NCI-H2081 (cell line): ENCODE results near the gene CAMSAP1.

Experiments used
- DNase-seq, 2 experiments: peaks; one replicate each; lab custom pipeline; 2025; lab: John Stamatoyannopoulos, UW

The CAMSAP1 gene

DNA sequence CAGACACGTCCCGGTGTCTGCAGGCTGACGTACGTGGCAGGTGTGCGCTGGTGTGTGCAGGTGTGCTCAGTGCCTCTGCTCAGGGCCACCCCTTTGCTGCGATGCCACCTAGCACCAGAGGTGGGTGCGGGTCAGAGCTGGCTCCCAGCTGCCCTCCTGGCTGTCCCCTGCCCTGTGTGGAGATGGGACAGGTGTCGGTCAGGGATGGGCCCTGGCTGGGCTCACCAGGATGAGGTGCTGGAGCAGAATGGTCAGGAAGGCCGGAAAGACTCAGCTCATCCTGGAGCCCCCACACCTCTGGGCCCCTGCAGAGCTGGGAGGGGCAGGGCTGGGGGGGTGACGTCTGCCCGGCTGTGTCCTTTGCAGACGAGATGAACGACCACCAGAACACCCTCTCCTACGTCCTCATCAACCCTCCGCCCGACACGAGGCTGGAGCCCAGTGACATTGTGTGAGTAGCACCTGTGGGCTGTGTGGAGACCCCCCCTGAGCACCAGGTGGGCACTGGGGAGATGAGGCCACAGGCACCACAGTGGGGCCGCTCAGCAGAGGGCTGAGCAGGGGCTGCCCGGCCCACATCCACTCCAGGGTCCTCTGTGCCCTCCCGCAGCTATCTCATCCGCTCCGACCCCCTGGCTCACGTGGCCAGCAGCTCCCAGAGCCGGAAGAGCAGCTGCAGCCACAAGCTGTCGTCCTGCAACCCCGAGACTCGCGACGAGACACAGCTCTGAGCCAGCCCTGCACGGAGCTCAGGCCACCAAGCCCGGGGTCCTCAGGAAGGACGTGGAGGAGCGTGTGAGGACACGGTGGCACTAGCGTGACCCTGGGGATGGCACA is 115.7 kb downstream of the CAMSAP1 start:
- no peak for DNase-seq

DNA sequence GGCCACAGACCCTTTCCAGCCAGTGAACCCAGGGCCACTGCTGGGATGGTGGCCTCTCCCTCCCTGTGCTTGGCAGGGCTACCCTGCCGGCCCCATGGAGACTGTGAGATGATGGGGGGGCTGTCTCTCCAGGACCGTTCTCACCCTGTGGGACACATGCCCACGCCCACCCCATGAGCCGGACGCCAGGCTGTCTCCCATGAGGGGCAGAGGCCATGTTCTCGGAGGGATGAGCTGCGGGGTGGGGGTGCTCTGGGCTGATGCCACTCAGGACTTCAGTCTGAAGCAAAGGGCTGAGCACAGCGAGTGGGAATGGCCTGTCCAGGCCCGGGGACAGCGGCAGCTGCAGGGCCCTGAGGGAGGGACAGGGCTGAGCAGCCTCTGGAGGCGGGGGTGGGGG is 116.5 kb downstream of the CAMSAP1 start:
- DNase-seq, result no peak

DNA sequence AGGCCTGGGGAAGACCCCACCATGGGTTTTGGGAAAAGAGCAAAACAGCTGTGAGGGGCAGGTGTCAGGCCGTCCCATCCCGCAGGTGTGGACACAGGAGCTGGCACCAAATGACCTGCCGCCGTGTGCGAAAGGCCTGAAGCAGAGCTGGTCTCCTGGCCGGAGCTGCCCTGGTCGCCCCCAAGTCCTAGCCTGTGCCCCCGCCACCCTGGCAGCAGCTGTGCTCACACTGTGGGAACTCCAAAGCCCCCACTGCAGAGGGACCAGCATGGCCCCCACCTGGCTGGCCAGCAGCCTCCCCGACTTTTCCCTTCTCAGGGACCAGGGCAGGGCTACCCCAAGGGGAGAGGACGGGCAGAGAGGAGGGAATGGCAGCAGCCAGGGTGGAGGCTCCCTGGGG is 117.0 kb downstream of the CAMSAP1 start:
- DNase-seq, result no peak

DNA sequence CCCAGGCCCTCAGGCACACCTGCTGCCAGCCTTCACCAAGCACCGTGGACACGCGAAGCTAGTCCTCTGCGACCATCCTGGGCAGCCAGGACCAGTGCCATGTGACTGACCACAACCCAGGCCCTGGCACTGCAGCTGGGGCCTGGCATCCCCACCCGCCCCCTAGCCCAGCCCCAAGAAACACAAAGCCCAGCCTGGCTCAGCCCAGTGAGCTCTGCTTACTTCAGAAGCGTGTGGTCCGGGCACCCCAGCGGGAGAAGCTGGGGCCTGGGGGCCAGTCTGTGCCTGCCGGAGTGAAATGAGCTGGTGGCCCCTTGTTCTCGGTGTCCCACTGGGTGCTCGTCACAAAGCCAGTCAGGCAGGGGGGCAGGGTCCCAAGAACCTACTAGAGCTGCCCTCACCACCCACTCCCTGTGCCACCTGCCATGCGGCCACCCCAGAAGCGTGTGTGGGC is 117.5 kb downstream of the CAMSAP1 start:
- no peak for DNase-seq

DNA sequence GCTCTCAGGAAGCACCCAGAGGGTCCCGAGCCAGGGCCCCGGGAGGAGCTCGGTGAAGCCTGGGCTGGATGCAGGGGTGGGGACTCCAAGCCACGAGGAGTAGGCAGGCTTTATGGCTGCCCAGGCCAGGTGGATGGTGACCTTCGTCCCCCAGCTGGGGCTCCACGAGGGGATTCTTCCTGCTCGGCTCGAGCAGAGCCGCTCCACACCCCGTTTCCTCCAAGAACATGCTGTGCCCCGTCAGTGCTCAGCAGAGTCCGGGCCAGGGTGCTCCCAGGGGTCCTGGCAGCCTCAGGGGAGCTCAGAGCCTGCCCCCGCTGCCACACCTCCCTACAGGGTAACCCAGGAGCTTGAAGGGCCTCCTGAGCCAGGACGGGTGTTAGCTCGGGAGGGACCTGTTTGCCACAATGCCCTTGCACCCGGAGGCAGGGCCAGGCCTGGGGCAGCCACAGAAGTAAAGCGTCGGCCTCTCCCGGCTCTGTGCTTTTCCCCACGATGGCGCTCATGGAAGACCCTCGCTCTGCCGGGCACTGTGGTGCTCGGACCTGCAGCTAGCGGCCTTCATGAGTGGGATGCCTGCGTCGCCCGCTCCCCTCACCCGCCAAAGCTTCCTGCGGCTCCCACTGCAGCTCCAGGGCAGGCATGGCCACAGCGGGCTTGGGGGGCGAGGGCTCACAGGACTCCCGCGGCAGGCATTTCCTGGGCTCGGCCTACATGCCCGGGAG is 118.6 kb downstream of the CAMSAP1 start:
- DNase-seq, result no peak

DNA sequence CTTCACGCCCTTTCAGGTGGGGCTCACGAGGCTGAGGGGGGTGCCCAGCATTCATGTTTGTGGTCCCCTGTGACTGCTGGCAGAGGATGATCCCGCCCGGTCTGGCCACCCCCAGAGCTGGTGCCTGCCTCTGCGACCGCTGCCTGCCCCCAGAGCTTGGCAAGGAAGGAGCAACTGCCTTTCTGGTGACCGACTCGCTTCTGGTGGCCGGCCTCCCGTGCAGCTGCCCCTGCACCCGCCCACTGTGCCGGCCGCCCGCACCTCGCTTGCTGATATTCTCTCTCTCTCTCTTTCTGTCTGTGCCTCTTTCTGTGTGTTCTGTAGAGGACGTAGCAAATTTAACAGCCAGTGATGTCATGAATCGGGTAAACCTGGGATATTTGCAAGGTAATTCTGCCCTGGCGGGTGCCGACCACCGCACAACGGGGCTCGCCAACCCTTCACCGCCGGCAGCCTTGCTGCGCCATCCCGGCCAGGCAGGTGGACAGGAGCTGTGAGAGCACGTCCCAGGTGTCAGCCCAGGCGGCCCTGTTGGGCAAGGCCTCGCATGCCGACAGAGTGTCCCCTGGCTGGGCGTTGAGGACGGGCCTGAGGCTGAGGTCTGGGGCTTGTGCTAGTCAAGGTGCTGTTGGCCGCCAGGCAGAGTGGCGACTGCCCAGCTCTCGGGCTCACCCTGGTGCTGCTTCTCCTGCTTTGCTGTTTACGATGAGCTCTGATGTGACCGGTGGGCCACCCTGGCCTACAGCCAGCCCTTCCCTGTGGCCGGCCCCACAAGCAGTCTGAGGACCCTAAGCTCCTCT is 119.4 kb downstream of the CAMSAP1 start:
- DNase-seq, result no peak

DNA sequence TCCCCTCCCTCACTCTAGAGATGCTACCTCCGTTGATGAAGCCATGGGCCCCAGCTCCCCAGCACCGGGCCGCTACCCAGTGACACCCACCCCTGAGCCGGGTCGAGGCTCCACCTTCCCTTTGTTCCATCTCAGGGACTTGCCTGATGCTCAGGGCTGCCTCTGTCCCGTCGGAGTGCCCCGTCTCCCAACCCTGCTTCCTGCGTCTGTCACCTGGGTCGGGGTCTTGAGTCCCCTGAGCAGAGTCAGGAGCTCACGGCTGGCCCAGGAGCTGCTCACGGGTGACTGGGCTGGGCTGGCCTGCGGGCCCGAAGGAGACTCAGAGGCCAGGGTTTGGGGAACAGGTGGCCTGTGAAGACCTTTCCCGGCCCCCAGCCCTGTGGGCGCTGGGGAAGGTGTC is 120.0 kb downstream of the CAMSAP1 start:
- DNase-seq, result no peak

DNA sequence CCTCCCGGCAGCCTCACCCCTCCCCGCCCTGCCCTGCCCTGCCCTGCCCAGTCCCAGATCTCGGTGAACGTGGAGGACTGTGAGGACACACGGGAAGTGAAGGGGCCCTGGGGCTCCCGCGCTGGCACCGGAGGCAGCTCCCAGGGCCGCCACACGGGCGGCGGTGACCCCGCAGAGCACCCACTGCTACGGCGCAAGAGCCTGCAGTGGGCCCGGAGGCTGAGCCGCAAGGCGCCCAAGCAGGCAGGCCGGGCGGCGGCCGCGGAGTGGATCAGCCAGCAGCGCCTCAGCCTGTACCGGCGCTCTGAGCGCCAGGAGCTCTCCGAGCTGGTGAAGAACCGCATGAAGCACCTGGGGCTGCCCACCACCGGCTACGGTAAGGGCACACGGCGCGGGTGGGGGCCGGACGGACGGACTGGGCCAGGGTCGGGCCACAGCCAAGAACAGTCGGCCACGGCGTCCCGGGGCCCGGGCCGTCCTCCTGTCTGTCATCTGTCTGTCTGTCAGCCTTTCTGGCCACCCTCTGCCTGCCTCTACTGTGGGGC is 121.1 kb downstream of the CAMSAP1 start:
- DNase-seq, result no peak

DNA sequence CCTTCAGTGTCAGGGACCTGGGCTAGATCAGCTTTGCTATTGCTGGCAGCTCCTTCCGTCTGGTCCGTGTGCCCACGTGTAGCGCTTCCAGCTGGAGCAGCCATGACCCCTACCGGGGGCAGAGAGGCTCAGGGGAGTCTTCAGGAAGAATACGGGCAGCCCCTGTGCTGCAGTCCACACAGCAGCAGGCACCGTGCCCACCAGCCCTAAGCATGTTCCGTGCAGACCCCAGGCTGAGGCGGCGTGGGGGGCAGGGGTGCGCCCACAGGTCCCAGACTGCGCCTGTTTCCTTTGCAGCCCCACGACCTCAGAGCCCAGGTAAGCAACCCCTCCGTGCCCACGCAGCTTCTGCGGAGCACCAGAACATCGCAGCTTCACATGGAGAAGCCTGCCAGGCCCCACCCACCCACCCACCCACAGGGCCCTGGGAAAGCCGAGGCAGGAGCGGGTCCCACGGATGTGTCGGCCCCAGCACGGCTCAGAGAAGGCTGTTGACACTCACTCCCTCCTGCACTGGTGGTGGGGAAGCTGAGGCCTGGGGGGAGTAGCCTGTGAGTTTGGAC is 122.3 kb downstream of the CAMSAP1 start:
- DNase-seq, result no peak

DNA sequence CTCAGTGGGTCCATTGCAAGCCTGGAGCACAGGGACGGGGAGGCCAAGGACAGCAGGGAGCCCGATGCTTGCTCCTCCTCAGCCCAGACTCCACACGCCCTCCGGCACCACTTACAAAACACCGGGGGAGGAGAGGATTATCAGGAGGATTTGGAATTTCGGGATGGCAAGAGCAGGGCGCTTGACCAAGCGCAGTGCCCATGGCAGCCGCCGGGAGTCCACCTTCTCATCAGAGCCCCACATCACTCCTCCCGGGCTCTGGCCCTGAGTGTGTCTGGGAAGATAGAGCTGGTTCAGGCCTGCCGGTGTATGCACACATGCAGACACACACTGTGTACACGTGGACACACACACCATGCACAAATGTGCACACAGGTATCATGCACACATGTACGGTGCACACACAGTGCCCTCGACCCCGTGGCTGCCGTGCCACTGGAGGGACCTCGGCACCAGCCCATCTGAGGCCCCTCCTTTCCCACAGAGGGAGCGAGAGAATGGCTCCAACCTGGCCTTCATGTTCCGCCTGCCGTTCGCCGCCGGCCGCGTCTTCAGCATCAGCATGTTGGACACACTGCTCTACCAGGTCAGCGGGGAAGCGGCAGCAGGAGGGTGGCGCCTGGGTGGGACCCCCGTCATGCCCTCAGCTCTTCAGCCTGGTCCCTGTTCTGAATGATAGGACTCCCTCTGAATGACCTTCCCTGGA is 123.7 kb downstream of the CAMSAP1 start:
- DNase-seq, result no peak

DNA sequence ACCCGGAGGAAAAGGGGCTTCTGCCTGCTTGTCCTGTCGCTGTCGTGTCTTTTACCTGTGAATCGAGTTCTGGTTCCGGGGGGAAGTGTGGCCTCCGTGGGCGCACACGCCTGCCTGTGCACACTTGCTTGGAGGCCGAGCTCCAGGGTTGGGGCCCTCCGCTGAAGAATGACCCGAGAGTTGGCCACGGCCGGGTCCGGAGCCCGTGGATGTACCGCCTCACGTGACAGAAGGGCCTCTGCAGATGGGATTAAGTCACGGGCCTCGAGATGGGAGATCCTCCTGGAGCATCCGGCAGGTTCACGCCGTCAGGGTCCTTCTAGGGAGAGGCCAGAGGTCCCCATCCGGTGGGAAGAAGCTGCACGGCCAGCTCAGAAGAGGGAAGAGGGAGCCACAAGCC is 124.4 kb downstream of the CAMSAP1 start:
- no peak for DNase-seq

DNA sequence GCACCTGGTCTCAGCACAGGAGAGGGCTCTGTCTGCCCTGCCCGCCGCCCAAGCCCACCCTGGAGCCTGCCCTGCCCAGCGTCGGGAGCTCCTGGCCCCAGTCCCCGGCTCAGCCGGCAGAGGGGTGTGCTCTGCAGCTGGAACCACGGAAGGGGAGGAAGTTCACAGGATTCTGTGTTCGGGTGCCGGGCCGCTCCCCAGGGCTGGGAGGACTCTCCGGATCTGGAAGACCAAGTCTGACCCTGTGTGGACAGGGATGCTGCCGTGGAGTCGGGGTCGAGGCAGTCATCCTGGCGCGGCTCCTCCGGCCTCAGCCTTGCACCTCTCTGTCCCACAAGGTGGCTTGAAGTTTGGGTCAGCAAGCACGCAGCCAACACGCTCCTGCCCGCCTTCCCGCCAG is 126.7 kb downstream of the CAMSAP1 start:
- no peak for DNase-seq

DNA sequence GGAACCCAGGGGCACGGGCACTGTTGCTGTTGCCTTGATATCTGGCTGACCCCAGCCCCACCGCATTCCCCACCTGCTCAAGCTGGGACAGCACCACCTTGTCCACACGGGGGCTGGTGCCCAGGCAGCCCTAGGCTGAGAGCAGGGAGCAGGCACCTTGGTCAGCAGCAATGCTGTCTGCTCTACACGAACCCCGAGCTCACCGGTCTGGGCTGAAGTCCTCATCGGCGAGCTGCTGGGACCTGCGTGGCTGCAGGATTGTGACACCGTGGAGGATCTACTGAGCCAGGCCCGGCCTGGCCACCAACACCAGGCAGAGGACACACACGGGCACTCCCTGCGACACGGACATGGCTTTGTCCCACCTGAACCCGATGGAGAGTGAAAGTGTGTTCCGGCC is 127.3 kb downstream of the CAMSAP1 start:
- no peak for DNase-seq

DNA sequence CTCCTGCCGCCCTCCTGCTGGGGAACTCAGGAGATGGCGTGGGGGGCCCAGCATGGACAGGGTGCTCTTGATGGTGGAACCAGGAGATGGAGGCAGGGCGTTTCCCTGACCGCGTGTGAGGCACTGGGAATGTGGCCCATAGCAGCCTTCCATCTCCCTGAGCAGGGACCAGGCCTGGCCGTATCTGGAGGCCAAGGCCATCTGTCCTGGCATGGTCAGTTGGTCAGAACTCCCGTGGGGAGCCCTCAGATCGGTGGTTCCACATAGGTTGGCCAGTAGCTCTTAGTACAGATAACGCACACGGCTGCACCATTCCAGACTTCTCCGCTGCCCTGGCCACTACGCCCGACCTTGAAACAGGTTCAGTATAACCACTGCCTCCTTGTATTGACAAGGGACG is 127.8 kb downstream of the CAMSAP1 start:
- no peak for DNase-seq

DNA sequence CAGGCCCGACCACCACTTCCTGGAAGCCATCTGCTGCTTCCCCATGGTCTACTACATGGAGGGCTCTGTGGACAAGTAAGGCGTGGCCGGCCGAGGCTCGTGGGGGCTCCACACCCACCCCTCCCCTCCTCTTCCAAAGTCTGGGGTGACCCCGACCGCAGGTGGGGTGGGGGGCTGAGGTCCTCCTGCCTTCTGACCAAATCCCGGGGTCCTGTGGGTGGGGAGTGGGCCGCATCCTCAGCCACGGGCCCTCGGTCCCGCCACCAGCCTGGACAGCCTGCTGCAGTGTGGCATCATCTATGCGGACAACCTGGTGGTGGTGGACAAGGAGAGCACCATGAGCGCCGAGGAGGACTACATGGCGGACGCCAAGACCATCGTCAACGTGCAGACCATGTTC is 128.9 kb downstream of the CAMSAP1 start:
- no peak for DNase-seq

DNA sequence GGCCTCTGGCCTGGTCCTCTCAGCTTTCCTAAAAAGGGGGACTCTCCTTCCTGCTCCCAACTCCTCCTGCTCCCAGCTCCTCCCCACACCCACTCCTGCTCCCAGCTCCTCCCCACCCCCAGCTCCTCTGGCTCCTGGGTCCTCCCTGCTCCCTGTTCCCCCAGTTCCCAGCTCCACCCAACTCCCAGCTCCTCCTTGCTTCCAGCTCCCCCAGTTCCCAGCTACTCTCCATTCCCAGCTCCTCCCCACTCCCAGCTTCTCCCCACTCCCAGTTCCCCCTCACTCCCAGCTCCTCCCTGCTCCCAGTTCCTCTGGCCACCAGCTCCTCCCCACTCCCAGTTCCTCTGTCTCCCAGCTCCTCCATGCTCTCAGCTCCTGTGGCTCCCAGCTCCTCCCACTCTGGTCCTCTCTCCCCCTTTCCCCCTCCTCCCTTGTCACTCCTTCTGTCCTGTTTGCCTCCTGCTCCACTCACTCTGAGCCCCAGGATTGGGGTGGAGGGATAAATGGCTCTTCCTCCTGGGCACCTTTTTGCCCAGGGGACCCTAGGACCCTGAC is 129.6 kb downstream of the CAMSAP1 start:
- DNase-seq, result no peak

DNA sequence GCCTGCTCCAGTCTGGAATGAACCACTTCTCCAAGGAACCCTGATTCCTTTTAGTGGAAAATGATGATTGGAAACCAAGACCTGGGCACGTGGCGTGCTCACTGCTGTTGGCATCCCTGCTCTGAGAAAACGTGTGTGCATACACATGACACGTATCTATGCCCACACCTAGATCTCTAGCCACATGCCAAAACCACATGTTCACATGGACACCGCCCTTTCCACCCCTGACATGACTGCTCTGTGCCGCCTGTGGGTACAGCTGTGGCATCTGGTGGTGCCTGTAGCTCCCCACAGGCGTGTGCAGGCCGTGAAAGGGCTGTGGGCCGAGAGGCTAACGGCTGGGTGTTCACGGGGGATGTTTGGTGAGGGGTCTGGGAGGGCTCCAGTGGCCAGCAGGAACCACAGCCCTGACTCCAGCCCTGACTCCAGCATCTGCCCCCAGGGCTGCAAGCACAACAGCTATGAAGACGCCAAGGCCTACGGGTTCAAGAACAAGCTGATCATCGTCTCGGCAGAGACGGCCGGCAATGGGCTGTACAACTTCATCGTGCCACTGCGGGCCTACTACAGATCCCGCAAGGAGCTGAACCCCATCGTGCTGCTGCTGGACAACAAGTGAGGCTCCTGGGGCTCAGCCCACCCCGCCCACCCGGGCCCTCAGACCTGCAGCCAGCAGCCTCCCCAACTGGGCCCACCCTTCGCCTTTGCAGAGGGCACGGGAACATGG is 130.3 kb downstream of the CAMSAP1 start:
- no peak for DNase-seq

DNA sequence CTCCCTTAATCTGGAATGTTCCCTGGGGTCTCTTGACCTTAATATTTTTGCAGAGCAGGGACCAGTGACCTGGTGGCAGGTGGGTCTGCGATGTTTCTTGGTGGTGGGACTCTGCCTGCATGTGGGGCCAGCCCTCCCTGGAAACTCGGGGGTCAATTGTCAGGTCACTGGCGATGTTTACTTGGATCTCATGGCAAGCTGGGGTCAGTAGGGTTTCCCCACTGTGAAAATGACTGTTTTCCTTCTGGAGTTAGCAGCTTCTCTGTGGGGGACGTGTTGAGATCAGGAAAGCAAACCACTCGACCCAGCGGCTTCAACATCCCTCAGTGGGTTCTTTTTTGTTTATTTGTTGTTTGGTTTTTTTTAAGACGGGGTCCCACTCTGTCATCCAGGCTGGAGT is 131.4 kb downstream of the CAMSAP1 start:
- no peak for DNase-seq

DNA sequence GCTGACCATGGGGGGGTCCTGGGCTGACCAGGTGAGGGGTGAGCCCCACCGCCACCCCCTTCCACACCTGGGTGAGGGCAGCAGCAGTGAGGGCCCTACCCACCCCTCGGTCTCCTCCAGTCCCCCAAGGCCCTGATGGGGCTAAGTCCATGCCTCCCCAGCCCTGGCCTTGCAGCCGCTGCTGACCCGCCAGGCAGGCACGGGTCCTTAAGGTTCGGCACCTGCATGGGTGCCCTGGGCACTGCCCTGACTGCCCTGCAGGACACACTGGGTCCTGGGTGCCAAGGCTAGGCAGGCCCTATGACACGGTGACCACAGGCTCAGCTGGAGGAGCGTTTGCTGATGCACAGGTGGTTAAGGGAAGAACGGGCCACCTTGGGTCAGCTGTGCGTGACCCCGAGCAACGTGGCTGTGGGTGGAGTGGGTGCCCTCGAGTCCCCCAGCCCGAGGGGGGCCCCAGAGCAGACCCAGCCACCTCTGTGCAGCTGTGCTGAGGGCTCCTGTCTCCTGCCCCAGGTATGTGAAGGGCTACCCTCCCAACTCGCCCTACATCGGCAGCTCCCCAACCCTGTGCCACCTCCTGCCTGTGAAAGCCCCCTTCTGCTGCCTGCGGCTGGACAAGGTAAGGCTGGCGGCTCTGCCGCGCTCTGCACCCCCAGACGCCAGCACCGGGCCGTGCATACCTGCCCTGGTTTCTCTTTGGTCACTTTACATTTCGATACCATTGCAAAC is 132.4 kb downstream of the CAMSAP1 start:
- no peak for DNase-seq
